Effector memory CD4-positive, alpha-beta T cell (primary cell): Measurements from ENCODE around the gene AMBRA1.
"Not testable (repeated sequence)": the region's sequence is repeated elsewhere in the genome, so short reads cannot be mapped to it uniquely, and the experiment has no call there.

Experiments
- DNase-seq, 3 donors: peaks; one replicate each; pipeline ENCODE4 v3.0.0-alpha.2; 2020
- H3K27ac ChIP-seq: 2 replicates; pipeline ENCODE4 v1.7.0; 2013; ENCODE audit warnings: mild to moderate bottlenecking, low read length, moderate library complexity; ENCODE audit not compliant: insufficient read depth, poor library complexity, severe bottlenecking
- H3K27me3 ChIP-seq: replicated peaks from 2 replicates; pipeline ENCODE4 v1.7.0; 2013; ENCODE audit warnings: mild to moderate bottlenecking, low read length; ENCODE audit not compliant: insufficient read depth, control insufficient read depth, poor library complexity, severe bottlenecking
- H3K36me3 ChIP-seq: 2 replicates; pipeline ENCODE4 v1.7.0; 2013; ENCODE audit warnings: mild to moderate bottlenecking, low read length, moderate library complexity; ENCODE audit not compliant: control insufficient read depth, insufficient read depth
- H3K4me1 ChIP-seq: 2 replicates; pipeline ENCODE4 v1.7.0; 2013; ENCODE audit warnings: low read length, mild to moderate bottlenecking; ENCODE audit not compliant: control insufficient read depth, insufficient read depth, poor library complexity, severe bottlenecking
- H3K4me3 ChIP-seq: 2 replicates; pipeline ENCODE4 v1.7.0; 2013; ENCODE audit warnings: low read length, low read depth, mild to moderate bottlenecking; ENCODE audit not compliant: insufficient read depth, poor library complexity, severe bottlenecking
- H3K9me3 ChIP-seq: 2 replicates; pipeline ENCODE4 v1.7.0; 2013; ENCODE audit warnings: mild to moderate bottlenecking, low read length, moderate library complexity; ENCODE audit not compliant: control insufficient read depth

The AMBRA1 gene

DNA sequence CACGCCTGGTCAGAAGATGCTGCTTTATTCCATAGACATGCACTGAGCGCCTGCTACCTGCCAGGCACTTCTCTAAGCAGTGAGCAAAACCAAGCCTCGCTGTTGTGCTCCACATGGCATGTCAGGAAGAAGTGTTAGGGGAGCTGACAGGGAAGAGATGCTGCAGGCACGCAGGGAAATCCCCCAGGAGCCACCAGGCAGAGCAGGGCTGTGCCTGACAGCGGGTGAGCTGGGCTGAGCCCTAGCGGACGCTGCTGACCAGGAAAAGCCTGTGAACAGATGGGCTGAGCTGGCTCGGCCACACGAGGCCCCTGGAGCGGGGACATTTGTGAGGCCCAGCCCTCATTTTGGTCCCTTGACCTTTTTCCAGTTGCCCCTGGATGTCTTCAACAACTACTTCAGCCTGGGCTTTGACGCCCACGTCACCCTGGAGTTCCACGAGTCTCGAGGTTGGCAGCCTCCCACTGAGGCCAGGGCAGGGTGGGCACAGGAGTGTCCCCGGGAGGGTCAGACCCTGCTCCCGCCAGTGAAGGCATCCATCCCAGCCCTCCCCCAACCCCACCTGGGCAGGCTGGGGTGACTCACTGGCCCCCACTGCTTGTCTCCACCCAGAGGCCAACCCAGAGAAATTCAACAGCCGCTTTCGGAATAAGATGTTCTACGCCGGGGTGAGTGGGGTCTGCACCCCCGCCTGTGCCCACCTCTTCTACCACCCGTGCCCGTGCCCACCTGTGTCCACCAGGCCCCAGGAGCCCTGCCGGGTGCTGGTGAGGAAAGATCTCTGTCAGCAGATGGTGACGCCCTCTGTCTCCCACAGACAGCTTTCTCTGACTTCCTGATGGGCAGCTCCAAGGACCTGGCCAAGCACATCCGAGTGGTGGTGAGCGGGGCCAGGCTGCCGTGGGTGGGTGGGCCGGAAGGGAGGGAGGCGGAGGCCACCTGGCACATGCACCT, 219.8 kb downstream of the AMBRA1 start:
- no peaks in the 10 kb centered on the region for H3K4me1 ChIP-seq
- H3K27ac ChIP-seq: no peak overlapping the region
- H3K27me3 ChIP-seq: no peaks in the 10 kb centered on the region
- no peak for DNase-seq
- H3K4me3 ChIP-seq: no peak overlapping the region
- H3K36me3 ChIP-seq: peaks cover 93% of the 10 kb centered on the region
- H3K9me3 ChIP-seq: no peaks in the 10 kb centered on the region

DNA sequence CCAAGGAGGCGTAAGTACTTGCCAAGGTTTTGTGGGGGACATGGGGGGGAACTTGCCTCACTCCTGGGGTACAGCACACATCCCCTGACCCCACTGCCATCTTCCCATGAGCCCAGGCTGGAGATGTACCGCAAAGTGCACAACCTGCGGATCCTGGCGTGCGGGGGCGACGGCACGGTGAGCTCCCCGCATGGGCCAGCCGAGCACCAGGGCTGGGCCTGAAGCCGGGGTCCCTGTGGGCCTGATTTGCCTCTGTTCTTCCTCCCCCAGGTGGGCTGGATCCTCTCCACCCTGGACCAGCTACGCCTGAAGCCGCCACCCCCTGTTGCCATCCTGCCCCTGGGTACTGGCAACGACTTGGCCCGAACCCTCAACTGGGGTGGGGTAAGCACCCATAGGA, 221.3 kb downstream of the AMBRA1 start:
- DNase-seq, H3K27ac ChIP-seq, H3K4me3 ChIP-seq, H3K27me3 ChIP-seq, H3K9me3 ChIP-seq, H3K4me1 ChIP-seq: not testable (repeated sequence)
- H3K36me3 ChIP-seq: peaks cover 96% of the 10 kb centered on the region

DNA sequence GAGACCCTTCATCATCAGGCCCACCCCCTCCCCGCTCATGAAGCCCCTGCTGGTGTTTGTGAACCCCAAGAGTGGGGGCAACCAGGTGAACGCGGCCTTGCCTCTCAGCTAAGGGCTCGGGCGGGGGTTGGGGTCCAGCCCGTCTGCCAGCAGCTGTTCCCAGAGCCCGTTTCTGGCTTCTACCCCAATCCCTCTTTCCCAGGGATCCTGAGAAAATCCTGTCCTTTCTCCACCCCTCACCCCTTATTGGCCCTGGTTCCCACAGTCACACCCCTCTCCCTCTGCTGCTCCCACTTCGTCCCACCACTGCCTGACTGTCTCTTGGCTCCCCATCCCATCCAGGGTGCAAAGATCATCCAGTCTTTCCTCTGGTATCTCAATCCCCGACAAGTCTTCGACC, 221.7 kb downstream of the AMBRA1 start:
- Histone ChIP-seq H3K36me3 (peaks cover 92% of the 10 kb centered on the region), H3K4me1 (peaks cover 2% of the 10 kb centered on the region), H3K27me3 (no peaks in the 10 kb centered on the region), H3K9me3 (no peaks in the 10 kb centered on the region), H3K27ac (no peak overlapping the region), H3K4me3 (no peak overlapping the region)
- DNase-seq: no peak

DNA sequence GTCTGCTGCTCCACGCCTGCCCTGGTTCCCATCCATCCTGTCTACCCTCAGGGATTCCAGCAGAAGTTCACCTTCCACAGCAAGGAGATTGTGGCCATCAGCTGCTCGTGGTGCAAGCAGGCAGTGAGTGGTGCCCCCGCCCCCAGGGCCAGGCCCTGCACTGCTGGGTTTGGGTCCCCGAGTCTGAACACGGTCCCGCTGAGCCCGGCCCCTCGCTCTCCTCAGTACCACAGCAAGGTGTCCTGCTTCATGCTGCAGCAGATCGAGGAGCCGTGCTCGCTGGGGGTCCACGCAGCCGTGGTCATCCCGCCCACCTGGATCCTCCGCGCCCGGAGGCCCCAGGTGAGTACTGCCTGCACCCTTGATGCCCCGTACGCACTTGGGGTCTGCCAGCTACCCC, 222.6 kb downstream of the AMBRA1 start:
- not testable (repeated sequence) for H3K4me1 ChIP-seq, DNase-seq, H3K4me3 ChIP-seq, H3K9me3 ChIP-seq, H3K27me3 ChIP-seq, H3K27ac ChIP-seq
- H3K36me3 ChIP-seq: peaks cover 88% of the 10 kb centered on the region

DNA sequence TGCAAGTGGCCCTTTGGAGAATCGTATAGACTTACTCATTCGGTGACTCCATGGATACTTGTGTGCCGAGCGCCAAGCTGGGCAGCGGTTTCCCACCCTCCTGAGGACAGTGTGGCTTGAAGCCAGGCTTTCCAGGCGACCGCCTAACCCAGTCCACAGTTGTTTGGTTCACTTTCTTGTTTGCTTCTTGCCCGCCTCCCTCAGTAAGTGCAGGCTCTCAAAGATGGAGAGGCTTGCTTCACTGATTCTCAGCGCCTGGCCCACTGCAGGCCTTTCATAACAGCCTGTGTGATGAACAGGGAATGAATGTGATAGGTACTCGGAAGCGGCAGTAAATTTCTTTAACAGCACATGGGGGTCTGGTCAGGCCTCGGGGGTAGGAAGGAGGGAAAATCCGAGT, 223.6 kb downstream of the AMBRA1 start:
- H3K36me3 ChIP-seq: peaks cover 87% of the 10 kb centered on the region
- DNase-seq: no peak
- H3K27me3 ChIP-seq: no peaks in the 10 kb centered on the region
- no peak overlapping the region for H3K4me3 ChIP-seq
- no peaks in the 10 kb centered on the region for H3K9me3 ChIP-seq
- no peak overlapping the region for H3K27ac ChIP-seq
- peaks cover 9% of the 10 kb centered on the region for H3K4me1 ChIP-seq

DNA sequence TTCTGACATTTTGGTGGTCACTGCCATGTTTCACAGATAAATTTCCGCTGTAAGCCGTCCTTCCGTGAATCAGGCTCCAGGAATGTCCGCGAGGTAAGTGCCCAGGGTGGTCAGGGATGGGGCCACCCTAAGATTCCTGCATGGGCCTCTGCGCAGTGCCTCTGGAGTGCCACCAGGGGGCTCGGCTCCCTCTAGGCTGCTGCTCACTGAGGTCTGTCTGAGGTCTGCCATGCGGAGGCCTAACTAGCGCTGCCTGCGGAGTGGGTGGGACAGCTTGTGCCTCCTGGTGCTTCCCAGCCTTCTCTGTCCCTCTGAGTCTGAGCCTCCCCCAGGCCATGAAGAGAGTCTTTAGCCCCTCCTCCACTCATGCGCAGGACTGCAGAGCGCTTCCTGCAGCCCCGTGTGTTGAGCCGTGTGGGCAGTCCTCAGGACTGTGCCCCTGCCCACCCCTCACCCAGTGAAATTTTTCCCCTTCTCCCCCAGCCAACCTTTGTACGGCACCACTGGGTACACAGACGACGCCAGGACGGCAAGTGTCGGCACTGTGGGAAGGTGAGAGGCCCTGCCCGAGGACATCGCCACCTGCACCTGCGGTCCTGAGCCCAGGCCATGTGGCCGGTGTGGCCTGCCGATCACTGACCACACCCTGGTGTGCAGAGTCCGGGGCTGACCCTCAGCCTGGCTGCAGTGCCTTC, 224.2 kb downstream of the AMBRA1 start:
- Histone ChIP-seq H3K27me3 (no peaks in the 10 kb centered on the region), H3K9me3 (no peaks in the 10 kb centered on the region), H3K4me3 (no peak overlapping the region), H3K4me1 (peaks cover 9% of the 10 kb centered on the region), H3K27ac (peak overlapping the region; percentile 6), H3K36me3 (peaks cover 87% of the 10 kb centered on the region)
- DNase-seq: no peak

DNA sequence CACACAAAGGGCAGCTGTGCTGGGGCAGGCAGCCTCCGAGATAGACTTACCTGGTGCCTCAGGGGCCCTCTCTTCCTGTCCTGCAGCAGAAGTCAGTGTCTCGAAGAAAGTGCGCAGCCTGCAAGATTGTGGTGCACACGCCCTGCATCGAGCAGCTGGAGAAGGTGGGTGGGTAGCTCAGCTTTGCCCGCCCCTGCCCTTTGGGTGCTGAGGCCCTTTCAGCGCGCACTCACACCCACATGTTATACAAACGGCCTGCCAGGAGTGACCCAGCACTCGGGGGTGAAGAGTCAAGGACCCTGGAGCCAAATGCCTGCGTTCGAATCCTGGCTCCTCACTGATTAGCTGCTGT, 225.9 kb downstream of the AMBRA1 start:
- Histone ChIP-seq H3K27me3 (no peaks in the 10 kb centered on the region), H3K36me3 (peaks cover 73% of the 10 kb centered on the region), H3K27ac (no peak overlapping the region), H3K4me3 (no peak overlapping the region), H3K4me1 (peaks cover 11% of the 10 kb centered on the region), H3K9me3 (no peaks in the 10 kb centered on the region)
- no peak for DNase-seq

DNA sequence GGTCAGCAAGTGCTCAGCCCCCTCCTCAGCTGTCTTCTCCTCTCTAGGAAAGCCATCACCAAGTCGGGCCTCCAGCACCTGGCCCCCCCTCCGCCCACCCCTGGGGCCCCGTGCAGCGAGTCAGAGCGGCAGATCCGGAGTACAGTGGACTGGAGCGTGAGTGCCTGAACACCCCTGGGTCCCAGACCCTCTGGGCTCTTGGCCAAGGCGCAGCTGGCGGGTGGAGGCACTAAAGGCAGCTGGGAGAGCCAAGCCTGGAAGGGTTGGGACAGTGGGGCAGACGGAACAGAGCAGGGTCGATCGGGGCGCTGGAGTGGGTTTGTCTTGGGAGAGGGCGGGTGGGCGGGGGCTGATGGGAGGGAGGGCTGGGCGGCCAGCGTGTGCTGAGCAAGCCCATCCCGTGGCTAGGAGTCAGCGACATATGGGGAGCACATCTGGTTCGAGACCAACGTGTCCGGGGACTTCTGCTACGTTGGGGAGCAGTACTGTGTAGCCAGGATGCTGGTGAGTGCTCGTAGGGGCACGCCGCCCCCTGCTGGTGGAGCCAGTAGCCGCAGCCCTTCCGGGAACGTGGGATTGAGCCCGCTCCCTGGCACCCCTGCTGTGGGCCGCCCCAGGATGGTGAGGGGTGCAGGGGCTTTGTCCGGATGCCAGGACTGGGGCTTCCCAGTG, 226.4 kb downstream of the AMBRA1 start:
- peaks cover 68% of the 10 kb centered on the region for H3K36me3 ChIP-seq
- peaks cover 16% of the 10 kb centered on the region for H3K4me1 ChIP-seq
- no peaks in the 10 kb centered on the region for H3K27me3 ChIP-seq
- H3K27ac ChIP-seq: no peak overlapping the region
- H3K4me3 ChIP-seq: no peak overlapping the region
- no peaks in the 10 kb centered on the region for H3K9me3 ChIP-seq
- peak; percentile 48 to 61 (median 51) for DNase-seq

DNA sequence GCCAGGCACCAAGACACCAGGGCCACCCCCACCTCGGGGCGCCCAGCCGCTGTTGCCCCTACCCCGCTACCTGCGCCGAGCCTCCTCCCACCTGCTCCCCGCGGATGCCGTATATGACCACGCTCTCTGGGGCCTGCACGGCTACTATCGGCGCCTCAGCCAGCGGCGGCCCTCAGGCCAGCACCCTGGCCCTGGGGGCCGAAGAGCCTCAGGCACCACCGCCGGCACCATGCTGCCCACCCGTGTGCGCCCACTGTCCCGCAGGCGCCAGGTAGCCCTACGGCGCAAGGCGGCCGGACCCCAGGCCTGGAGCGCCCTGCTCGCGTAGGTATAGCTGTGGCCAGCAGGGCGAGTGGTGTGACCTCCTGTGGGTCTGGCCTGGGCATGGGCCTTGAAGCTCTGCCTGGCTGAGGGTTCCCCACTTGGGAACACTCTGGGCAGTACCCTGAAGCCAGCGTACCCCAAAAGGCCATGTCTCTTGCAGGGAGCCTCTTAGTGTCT, 227.1 kb downstream of the AMBRA1 start:
- no peak overlapping the region for H3K27ac ChIP-seq
- H3K9me3 ChIP-seq: no peaks in the 10 kb centered on the region
- no peak for DNase-seq
- peaks cover 23% of the 10 kb centered on the region for H3K4me1 ChIP-seq
- no peak overlapping the region for H3K4me3 ChIP-seq
- H3K27me3 ChIP-seq: no peaks in the 10 kb centered on the region
- peaks cover 61% of the 10 kb centered on the region for H3K36me3 ChIP-seq
